Panc1 (cell line): ENCODE measurements around the gene ADIRF. TPM values are rescaled to one million over a fixed set of nuclear protein-coding genes. Genes with fewer than 3 reads are reported as not detected.
"Not testable (repeated sequence)": the region's sequence is repeated elsewhere in the genome, so short reads cannot be mapped to it uniquely, and the experiment has no call there.

Source experiments
- ATAC-seq: fragments of 200-7000 bp; cut with Tn5 transposase; 2 replicates; pipeline ENCODE4 v1.9.1; 2020; ENCODE audit warnings: mild to moderate bottlenecking, moderate library complexity
- BruUV-seq: library from RNA; stranded (reverse); fragments of 400-500 nt; replicated peaks from 2 replicates; lab custom pipeline; 2021; lab: Mats Ljungman, UMichigan
- CTCF ChIA-PET: fragments of 300-600 bp; sonication (Branson Sonifier 250); formaldehyde crosslinking; loops from one replicate; lab custom pipeline; 2022; ENCODE audit warnings: antibody characterized with exemption; lab: Charles Lee
- POLR2A ChIA-PET: fragments of 300-600 bp; sonication (Branson Sonifier 250); formaldehyde crosslinking; loops from one replicate; lab custom pipeline; 2022; ENCODE audit warnings: antibody characterized with exemption; lab: Charles Lee
- DNase-seq: peaks from one replicate; pipeline ENCODE4 v3.0.0-alpha.2; 2010; ENCODE audit warnings: low read depth, low spot score
- H3K27ac ChIP-seq: 2 replicates; pipeline ENCODE4 v1.5.1; 2011; ENCODE audit warnings: mild to moderate bottlenecking, low read length, inconsistent platforms
- H3K27me3 ChIP-seq: fragments of 200-500 bp; sonication (Bioruptor generic); 2 replicates; pipeline ENCODE4 v1.6.0; 2014; ENCODE audit warnings: low read length, inconsistent platforms; ENCODE audit not compliant: control insufficient read depth, insufficient read depth
- H3K36me3 ChIP-seq: fragments of 200-500 bp; sonication (Bioruptor generic); 2 replicates; pipeline ENCODE4 v1.5.1; 2014; ENCODE audit warnings: inconsistent platforms, mild to moderate bottlenecking, low read length, moderate library complexity; ENCODE audit not compliant: control insufficient read depth, insufficient read depth
- H3K4me1 ChIP-seq: 2 replicates; pipeline ENCODE4 v1.5.1; 2011; ENCODE audit warnings: inconsistent platforms, mild to moderate bottlenecking, low read length, moderate library complexity; ENCODE audit not compliant: control insufficient read depth, insufficient read depth
- H3K4me3 ChIP-seq, 2 experiments: 2 replicates each; pipeline ENCODE4 v1.5.1; 2011 to 2012; ENCODE audit warnings: low read depth in 2 of 2, low read length in 2 of 2, mild to moderate bottlenecking in 2 of 2, inconsistent platforms in 1 of 2, moderate library complexity in 1 of 2
- H3K9me3 ChIP-seq: fragments of 200-500 bp; sonication (Bioruptor generic); 2 replicates; pipeline ENCODE4 v1.5.1; 2014; ENCODE audit warnings: low read depth, mild to moderate bottlenecking, inconsistent platforms, low read length, moderate library complexity; ENCODE audit not compliant: control insufficient read depth, insufficient read depth
- CTCF ChIP-seq: fragments of 450-650 bp; IDR thresholded peaks from 2 replicates; pipeline ENCODE4 v1.5.1; 2017; ENCODE audit warnings: mild to moderate bottlenecking
- POLR2AphosphoS5 ChIP-seq: IDR thresholded peaks from 2 replicates; pipeline ENCODE4 v1.6.1; 2012; ENCODE audit warnings: mild to moderate bottlenecking, low read depth, low read length, moderate library complexity
- SIN3A ChIP-seq: IDR thresholded peaks from 2 replicates; pipeline ENCODE4 v1.6.1; 2012; ENCODE audit warnings: low read depth, mild to moderate bottlenecking, low read length, moderate library complexity, borderline replicate concordance; ENCODE audit not compliant: insufficient read depth
- TCF7L2 ChIP-seq: IDR thresholded peaks from 2 replicates; pipeline ENCODE4 v1.6.1; 2011; ENCODE audit warnings: mild to moderate bottlenecking, low read depth, low read length, inconsistent platforms
- in situ Hi-C: cut with HindIII; loops from 2 replicates; pipeline ENCODE4 v1.10.0; 2016; ENCODE audit warnings: low sequenced_read_pairs, low pct_unique_long_range_greater_than_20kb
- intact Hi-C: fragments of 100-400 bp; cut with micrococcal nuclease; formaldehyde crosslinking; loops from one replicate; pipeline ENCODE4 v1.10.0; 2022; ENCODE audit not compliant: unreplicated experiment
- total RNA-seq: library from RNA; stranded (reverse); gene quantifications from one replicate; pipeline ENCODE4 v1.2.1, GENCODE V29; 2021; ENCODE audit not compliant: unreplicated experiment
- TF ChIP-seq, protein P1 (sequence below), 2 experiments: IDR thresholded peaks; 2 replicates each; pipeline ENCODE4 v1.6.1; 2011 to 2012; ENCODE audit warnings: low read depth in 2 of 2, control low read depth in 1 of 2, low read length in 1 of 2, mild to moderate bottlenecking in 1 of 2, moderate library complexity in 1 of 2; ENCODE audit not compliant: insufficient read depth in 1 of 2

The ADIRF gene
- total RNA-seq, 1 experiment from 2014 or later, result 14.8 TPM

- POLR2A ChIA-PET, result interaction anchor here (0.7 kb wide), 1 partner anchor 12 kb away, joined by 3 read pairs; no protein-coding TSS in a partner anchor
- DNase-seq (no peak), ATAC-seq (no peak)
- no peak overlapping the region for H3K27ac ChIP-seq
- no peak overlapping the region for H3K4me3 ChIP-seq
- H3K27me3 ChIP-seq, result no peaks in the 10 kb centered on the region
- in situ Hi-C loops (no loop called here), intact Hi-C loops (no loop called here)
- CTCF ChIA-PET, result no interaction called here
- no peaks in the 10 kb centered on the region for H3K36me3 ChIP-seq
- no TSS peak for BruUV-seq
- H3K9me3 ChIP-seq, result no peaks in the 10 kb centered on the region
- no peaks in the 10 kb centered on the region for H3K4me1 ChIP-seq
- TF ChIP-seq CTCF (no peak), POLR2AphosphoS5 (no peak), SIN3A (no peak), TCF7L2 (no peak)
- TF ChIP-seq, protein P1, sequence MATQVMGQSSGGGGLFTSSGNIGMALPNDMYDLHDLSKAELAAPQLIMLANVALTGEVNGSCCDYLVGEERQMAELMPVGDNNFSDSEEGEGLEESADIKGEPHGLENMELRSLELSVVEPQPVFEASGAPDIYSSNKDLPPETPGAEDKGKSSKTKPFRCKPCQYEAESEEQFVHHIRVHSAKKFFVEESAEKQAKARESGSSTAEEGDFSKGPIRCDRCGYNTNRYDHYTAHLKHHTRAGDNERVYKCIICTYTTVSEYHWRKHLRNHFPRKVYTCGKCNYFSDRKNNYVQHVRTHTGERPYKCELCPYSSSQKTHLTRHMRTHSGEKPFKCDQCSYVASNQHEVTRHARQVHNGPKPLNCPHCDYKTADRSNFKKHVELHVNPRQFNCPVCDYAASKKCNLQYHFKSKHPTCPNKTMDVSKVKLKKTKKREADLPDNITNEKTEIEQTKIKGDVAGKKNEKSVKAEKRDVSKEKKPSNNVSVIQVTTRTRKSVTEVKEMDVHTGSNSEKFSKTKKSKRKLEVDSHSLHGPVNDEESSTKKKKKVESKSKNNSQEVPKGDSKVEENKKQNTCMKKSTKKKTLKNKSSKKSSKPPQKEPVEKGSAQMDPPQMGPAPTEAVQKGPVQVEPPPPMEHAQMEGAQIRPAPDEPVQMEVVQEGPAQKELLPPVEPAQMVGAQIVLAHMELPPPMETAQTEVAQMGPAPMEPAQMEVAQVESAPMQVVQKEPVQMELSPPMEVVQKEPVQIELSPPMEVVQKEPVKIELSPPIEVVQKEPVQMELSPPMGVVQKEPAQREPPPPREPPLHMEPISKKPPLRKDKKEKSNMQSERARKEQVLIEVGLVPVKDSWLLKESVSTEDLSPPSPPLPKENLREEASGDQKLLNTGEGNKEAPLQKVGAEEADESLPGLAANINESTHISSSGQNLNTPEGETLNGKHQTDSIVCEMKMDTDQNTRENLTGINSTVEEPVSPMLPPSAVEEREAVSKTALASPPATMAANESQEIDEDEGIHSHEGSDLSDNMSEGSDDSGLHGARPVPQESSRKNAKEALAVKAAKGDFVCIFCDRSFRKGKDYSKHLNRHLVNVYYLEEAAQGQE (IDR thresholded peaks at IDR 0.05; ENCODE audit: insufficient read depth in 1 of 2, low read depth in 2 of 2, low read length in 1 of 2), result no peak
Observed at GRCh38 chr10:86981716-86982115, 13.4 kb downstream of the ADIRF start.

GRCh38 chr10:86984498-86984897 lies 16.2 kb downstream of the ADIRF start:
- BruUV-seq, H3K9me3 ChIP-seq, POLR2A ChIA-PET, intact Hi-C loops, H3K4me3 ChIP-seq, ATAC-seq, H3K36me3 ChIP-seq, H3K4me1 ChIP-seq, H3K27me3 ChIP-seq, in situ Hi-C loops, DNase-seq, CTCF ChIA-PET, H3K27ac ChIP-seq: not testable (repeated sequence)

DNA sequence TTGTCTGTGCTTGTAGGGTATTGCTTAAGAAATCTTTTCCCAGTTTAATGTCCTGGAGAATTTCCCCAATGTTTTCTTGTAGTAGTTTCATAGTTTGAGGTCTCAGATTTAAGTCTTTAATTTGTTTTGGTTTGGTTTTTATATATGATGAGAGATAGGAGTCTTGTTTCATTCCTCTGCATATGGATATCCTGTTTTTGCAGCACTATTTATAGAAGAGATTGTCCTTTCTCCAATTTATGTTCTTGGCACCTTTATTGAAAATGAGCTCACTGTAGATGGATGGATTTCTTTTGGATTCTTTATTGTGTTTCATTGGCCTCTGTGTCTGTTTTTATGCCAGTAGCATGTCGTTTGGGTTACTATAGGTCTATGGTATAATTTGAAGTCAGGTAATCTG lies 20.2 kb downstream of the ADIRF start:
- in situ Hi-C loops (no loop called here), intact Hi-C loops (no loop called here)
- no peaks in the 10 kb centered on the region for H3K9me3 ChIP-seq
- no peaks in the 10 kb centered on the region for H3K4me1 ChIP-seq
- TF ChIP-seq TCF7L2 (no peak), POLR2AphosphoS5 (no peak), CTCF (no peak), SIN3A (no peak)
- TF ChIP-seq, protein P1 (IDR thresholded peaks at IDR 0.05; ENCODE audit: insufficient read depth in 1 of 2, low read depth in 2 of 2, low read length in 1 of 2), result no peak
- H3K27ac ChIP-seq, result no peak overlapping the region
- DNase-seq, result no peak
- POLR2A ChIA-PET, result no interaction called here
- BruUV-seq, result no TSS peak
- CTCF ChIA-PET, result interaction anchor here (0.8 kb wide), 1 partner anchor 21 kb away, joined by 3 read pairs; the partner anchor contains the start of gene ADIRF
- no peak for ATAC-seq
- no peaks in the 10 kb centered on the region for H3K27me3 ChIP-seq
- H3K4me3 ChIP-seq, result no peak overlapping the region
- H3K36me3 ChIP-seq, result no peaks in the 10 kb centered on the region
